Liver (tissue), 9 donors: ENCODE measurements around the gene TGFBR3. TPM values are rescaled to one million over a fixed set of nuclear protein-coding genes. Genes with fewer than 3 reads are reported as not detected.

Source experiments
- DNase-seq: peaks from one replicate; pipeline ENCODE4 v3.0.0-alpha.2; 2017; ENCODE audit warnings: low spot score
- H3K27ac ChIP-seq, 2 donors: one replicate each; pipeline ENCODE4 v1.7.0; 2013; ENCODE audit warnings: inconsistent platforms in 2 of 2, low read length in 2 of 2, control low read depth in 1 of 2, low read depth in 1 of 2, mild to moderate bottlenecking in 1 of 2
- H3K27me3 ChIP-seq, 4 donors: one replicate each; pipeline versions ENCODE4 v1.6.1 to v1.7.0; 2013; ENCODE audit warnings: low read length in 3 of 4, inconsistent platforms in 1 of 4, mild to moderate bottlenecking in 1 of 4, moderate library complexity in 1 of 4; ENCODE audit not compliant: control insufficient read depth in 4 of 4, insufficient read depth in 4 of 4
- H3K36me3 ChIP-seq, 4 donors: one replicate each; pipeline versions ENCODE4 v1.6.1 to v1.7.0; 2013; ENCODE audit warnings: low read length in 3 of 4, mild to moderate bottlenecking in 3 of 4, low read depth in 1 of 4, moderate library complexity in 1 of 4; ENCODE audit not compliant: control insufficient read depth in 4 of 4, insufficient read depth in 3 of 4
- H3K4me1 ChIP-seq, 4 donors: one replicate each; pipeline versions ENCODE4 v1.6.1 to v1.7.0; 2013; ENCODE audit warnings: low read length in 3 of 4, mild to moderate bottlenecking in 3 of 4, moderate library complexity in 1 of 4; ENCODE audit not compliant: control insufficient read depth in 4 of 4, insufficient read depth in 4 of 4
- H3K4me3 ChIP-seq, 3 donors: one replicate each; pipeline versions ENCODE4 v1.6.1 to v1.7.0; 2013; ENCODE audit warnings: low read length in 3 of 3, control low read depth in 1 of 3, low read depth in 1 of 3, mild to moderate bottlenecking in 1 of 3
- H3K9ac ChIP-seq, 2 donors: one replicate each; pipeline ENCODE4 v1.7.0; 2013; ENCODE audit warnings: low read length in 2 of 2, mild to moderate bottlenecking in 2 of 2, moderate library complexity in 2 of 2, control low read depth in 1 of 2, low read depth in 1 of 2
- H3K9me3 ChIP-seq, 4 donors: one replicate each; pipeline versions ENCODE4 v1.6.1 to v1.7.0; 2013; ENCODE audit warnings: low read length in 3 of 4; ENCODE audit not compliant: control insufficient read depth in 4 of 4
- EGR1 ChIP-seq, 2 donors: IDR thresholded peaks; 2 replicates each; pipeline ENCODE4 v1.6.1; 2016 to 2018; ENCODE audit warnings: antibody characterized with exemption in 2 of 2, low read depth in 2 of 2
- FOXA1 ChIP-seq: IDR thresholded peaks from 2 replicates; pipeline ENCODE4 v1.6.1; 2016; ENCODE audit warnings: antibody characterized with exemption
- FOXA2 ChIP-seq: IDR thresholded peaks from 2 replicates; pipeline ENCODE4 v1.6.1; 2016; ENCODE audit warnings: antibody characterized with exemption
- GABPA ChIP-seq, 2 donors: IDR thresholded peaks in 1 of 2; conservative IDR thresholded peaks in 1 of 2; 2 replicates each; pipeline ENCODE4 v1.6.1; 2016; ENCODE audit warnings: antibody characterized with exemption in 2 of 2, mild to moderate bottlenecking in 1 of 2, moderate library complexity in 1 of 2
- HNF4A ChIP-seq, 2 donors: conservative IDR thresholded peaks; 2 replicates each; pipeline ENCODE4 v1.6.1; 2016; ENCODE audit warnings: antibody characterized with exemption in 2 of 2, mild to moderate bottlenecking in 2 of 2
- HNF4G ChIP-seq: IDR thresholded peaks from 2 replicates; pipeline ENCODE4 v1.6.1; 2016; ENCODE audit warnings: antibody characterized with exemption
- JUND ChIP-seq, 2 donors: IDR thresholded peaks; 2 replicates each; pipeline ENCODE4 v1.6.1; 2016; ENCODE audit warnings: antibody characterized with exemption in 2 of 2
- NR2F2 ChIP-seq: IDR thresholded peaks from 2 replicates; pipeline ENCODE4 v1.6.1; 2016; ENCODE audit warnings: antibody characterized with exemption
- RAD21 ChIP-seq, 2 donors: IDR thresholded peaks; 2 replicates each; pipeline ENCODE4 v1.6.1; 2016; ENCODE audit warnings: antibody characterized with exemption in 2 of 2, mild to moderate bottlenecking in 2 of 2
- RXRA ChIP-seq, 2 donors: IDR thresholded peaks; 2 replicates each; pipeline ENCODE4 v1.6.1; 2017 to 2018; ENCODE audit warnings: antibody characterized with exemption in 2 of 2, mild to moderate bottlenecking in 1 of 2
- SP1 ChIP-seq: IDR thresholded peaks from 2 replicates; pipeline ENCODE4 v1.6.1; 2018; ENCODE audit warnings: antibody characterized with exemption, mild to moderate bottlenecking
- TAF1 ChIP-seq: conservative IDR thresholded peaks from 2 replicates; pipeline ENCODE4 v1.6.1; 2016; ENCODE audit warnings: antibody characterized with exemption, mild to moderate bottlenecking
- YY1 ChIP-seq: IDR thresholded peaks from 2 replicates; pipeline ENCODE4 v1.6.1; 2016; ENCODE audit warnings: antibody characterized with exemption, mild to moderate bottlenecking
- WGBS: extraction: QIAGEN DNeasy Blood & Tissue Kit; methylation state at CpG from one replicate; pipeline ENCODE4 v1.1.7; 2013; 5-methylcytosine and 5-hydroxymethylcytosine counted together
- polyA plus RNA-seq, 2 donors: library from polyadenylated mRNA; stranded (reverse) in 1 of 2; unstranded in 1 of 2; fragments of 200-250 nt in 1 of 2; fragments of >200 nt in 1 of 2; fragmentation: Nextera tagmentation in 1 of 2; extraction: Ambion mirVana in 1 of 2; gene quantifications; one replicate each; pipeline versions ENCODE4 v1.2.1 to v1.2.3, GENCODE V29; 2013 to 2015
- total RNA-seq, 2 donors: library from RNA; depleted of rRNA; stranded (reverse); fragments of >200 nt; gene quantifications; one replicate each; pipeline ENCODE4 v1.2.3, GENCODE V29; 2014
- TF ChIP-seq, protein P1 (sequence below): IDR thresholded peaks from 2 replicates; pipeline ENCODE4 v1.6.1; 2016; ENCODE audit warnings: antibody characterized with exemption
- TF ChIP-seq, protein P2 (sequence below): fragments of 150-350 bp; IDR thresholded peaks from 2 replicates; pipeline ENCODE4 v1.5.1; 2017; ENCODE audit warnings: improper control_type of control experiment, low read depth, low read length; ENCODE audit not compliant: missing input control
- TF ChIP-seq, protein P3 (sequence below): IDR thresholded peaks from 2 replicates; pipeline ENCODE4 v1.6.1; 2016; ENCODE audit warnings: antibody characterized with exemption
- TF ChIP-seq, protein P4 (sequence below): IDR thresholded peaks from 2 replicates; pipeline ENCODE4 v1.6.1; 2016; ENCODE audit warnings: antibody characterized with exemption, mild to moderate bottlenecking
- TF ChIP-seq, protein P5 (sequence below): IDR thresholded peaks from 2 replicates; pipeline ENCODE4 v1.6.1; 2016; ENCODE audit warnings: antibody characterized with exemption
- donor health status: healthy.
- donor health status: healthy.
- donor health status: healthy.
- donor health status: healthy.
- donor health status: healthy.

TGFBR3 gene
- total and polyA plus RNA-seq, 4 donors = 6.1 to 19.3 (median 9.9) TPM

DNA sequence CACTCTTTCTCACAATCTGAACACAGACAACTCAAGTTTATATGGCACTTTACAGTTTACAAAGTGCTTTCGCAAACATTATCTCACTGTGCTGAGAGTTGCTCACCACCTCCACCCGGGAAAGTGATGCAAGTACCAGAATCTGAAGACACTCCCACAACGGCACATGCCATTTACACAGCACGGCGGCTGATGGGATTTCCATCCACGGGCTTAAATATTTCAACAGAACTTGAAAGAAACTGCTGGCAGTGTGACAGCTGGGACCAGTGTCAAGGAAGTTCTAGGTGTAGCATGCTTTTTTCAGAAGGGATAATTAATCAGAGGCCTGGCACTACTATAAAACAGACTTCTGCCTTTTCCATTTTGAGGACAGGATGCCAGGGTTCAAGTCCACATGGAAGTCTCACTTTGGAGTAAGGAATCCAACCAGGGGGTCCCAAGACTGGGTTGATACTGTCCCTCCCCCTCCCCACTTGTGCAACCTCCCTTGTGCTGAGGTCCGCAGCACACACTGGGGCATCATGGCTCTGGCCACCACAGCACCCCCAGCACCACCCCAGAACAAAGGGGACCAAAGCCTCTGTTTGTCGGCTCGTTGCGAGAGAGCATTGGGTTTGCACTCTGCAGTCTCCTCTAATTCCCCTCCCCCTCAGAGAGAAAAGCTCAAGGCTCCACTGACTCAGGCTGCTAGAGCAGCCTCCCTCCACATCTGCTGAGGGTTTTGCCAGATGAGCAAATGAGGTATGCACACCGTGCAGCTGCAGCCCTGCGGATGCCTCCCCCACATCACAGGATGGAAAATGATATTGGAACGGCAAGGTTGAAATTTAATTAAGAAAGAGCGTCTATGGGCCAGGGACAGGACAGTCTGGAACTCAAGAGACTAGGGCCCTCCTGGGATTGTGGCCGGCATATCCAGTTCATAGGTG, 154.9 kb downstream of the TGFBR3 start:
- peaks cover 0 to 6% (median 3%) of the 10 kb centered on the region in 4 donors for H3K36me3 ChIP-seq
- H3K9me3 ChIP-seq = no peaks in the 10 kb centered on the region
- peaks cover 16 to 44% (median 30%) of the 10 kb centered on the region in 4 donors for H3K4me1 ChIP-seq
- H3K27me3 ChIP-seq = no peaks in the 10 kb centered on the region
- no peak overlapping the region for H3K4me3 ChIP-seq
- WGBS = 56% methylated on average over 15 of the region's 15 CpGs
- H3K27ac ChIP-seq = peak overlapping the region; percentile 46 to 70
- TF ChIP-seq JUND (IDR thresholded peaks at IDR 0.05) = peak; percentile 15 to 73
- peak; percentile 30 to 69 for TF ChIP-seq HNF4A (conservative IDR thresholded peaks at IDR 0.05)
- TF ChIP-seq SP1 = peak; percentile 45
- TF ChIP-seq GABPA (IDR thresholded peaks at IDR 0.05 in 1 of 2, conservative IDR thresholded peaks at IDR 0.05 in 1 of 2) = no peak
- TF ChIP-seq, protein P1, sequence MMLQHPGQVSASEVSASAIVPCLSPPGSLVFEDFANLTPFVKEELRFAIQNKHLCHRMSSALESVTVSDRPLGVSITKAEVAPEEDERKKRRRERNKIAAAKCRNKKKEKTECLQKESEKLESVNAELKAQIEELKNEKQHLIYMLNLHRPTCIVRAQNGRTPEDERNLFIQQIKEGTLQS = peak; percentile 86
- peak; percentile 30 for TF ChIP-seq YY1
- peak in 1 of 2 donors; percentile 78 for TF ChIP-seq EGR1 (IDR thresholded peaks at IDR 0.05; ENCODE audit: low read depth in 2 of 2)
- TF ChIP-seq, protein P2, sequence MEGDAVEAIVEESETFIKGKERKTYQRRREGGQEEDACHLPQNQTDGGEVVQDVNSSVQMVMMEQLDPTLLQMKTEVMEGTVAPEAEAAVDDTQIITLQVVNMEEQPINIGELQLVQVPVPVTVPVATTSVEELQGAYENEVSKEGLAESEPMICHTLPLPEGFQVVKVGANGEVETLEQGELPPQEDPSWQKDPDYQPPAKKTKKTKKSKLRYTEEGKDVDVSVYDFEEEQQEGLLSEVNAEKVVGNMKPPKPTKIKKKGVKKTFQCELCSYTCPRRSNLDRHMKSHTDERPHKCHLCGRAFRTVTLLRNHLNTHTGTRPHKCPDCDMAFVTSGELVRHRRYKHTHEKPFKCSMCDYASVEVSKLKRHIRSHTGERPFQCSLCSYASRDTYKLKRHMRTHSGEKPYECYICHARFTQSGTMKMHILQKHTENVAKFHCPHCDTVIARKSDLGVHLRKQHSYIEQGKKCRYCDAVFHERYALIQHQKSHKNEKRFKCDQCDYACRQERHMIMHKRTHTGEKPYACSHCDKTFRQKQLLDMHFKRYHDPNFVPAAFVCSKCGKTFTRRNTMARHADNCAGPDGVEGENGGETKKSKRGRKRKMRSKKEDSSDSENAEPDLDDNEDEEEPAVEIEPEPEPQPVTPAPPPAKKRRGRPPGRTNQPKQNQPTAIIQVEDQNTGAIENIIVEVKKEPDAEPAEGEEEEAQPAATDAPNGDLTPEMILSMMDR = no peak
- no peak for TF ChIP-seq TAF1
- no peak for TF ChIP-seq HNF4G
- TF ChIP-seq, protein P3, sequence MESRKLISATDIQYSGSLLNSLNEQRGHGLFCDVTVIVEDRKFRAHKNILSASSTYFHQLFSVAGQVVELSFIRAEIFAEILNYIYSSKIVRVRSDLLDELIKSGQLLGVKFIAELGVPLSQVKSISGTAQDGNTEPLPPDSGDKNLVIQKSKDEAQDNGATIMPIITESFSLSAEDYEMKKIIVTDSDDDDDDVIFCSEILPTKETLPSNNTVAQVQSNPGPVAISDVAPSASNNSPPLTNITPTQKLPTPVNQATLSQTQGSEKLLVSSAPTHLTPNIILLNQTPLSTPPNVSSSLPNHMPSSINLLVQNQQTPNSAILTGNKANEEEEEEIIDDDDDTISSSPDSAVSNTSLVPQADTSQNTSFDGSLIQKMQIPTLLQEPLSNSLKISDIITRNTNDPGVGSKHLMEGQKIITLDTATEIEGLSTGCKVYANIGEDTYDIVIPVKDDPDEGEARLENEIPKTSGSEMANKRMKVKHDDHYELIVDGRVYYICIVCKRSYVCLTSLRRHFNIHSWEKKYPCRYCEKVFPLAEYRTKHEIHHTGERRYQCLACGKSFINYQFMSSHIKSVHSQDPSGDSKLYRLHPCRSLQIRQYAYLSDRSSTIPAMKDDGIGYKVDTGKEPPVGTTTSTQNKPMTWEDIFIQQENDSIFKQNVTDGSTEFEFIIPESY = peak; percentile 70
- TF ChIP-seq, protein P4, sequence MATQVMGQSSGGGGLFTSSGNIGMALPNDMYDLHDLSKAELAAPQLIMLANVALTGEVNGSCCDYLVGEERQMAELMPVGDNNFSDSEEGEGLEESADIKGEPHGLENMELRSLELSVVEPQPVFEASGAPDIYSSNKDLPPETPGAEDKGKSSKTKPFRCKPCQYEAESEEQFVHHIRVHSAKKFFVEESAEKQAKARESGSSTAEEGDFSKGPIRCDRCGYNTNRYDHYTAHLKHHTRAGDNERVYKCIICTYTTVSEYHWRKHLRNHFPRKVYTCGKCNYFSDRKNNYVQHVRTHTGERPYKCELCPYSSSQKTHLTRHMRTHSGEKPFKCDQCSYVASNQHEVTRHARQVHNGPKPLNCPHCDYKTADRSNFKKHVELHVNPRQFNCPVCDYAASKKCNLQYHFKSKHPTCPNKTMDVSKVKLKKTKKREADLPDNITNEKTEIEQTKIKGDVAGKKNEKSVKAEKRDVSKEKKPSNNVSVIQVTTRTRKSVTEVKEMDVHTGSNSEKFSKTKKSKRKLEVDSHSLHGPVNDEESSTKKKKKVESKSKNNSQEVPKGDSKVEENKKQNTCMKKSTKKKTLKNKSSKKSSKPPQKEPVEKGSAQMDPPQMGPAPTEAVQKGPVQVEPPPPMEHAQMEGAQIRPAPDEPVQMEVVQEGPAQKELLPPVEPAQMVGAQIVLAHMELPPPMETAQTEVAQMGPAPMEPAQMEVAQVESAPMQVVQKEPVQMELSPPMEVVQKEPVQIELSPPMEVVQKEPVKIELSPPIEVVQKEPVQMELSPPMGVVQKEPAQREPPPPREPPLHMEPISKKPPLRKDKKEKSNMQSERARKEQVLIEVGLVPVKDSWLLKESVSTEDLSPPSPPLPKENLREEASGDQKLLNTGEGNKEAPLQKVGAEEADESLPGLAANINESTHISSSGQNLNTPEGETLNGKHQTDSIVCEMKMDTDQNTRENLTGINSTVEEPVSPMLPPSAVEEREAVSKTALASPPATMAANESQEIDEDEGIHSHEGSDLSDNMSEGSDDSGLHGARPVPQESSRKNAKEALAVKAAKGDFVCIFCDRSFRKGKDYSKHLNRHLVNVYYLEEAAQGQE = peak; percentile 62
- peak; percentile 65 for TF ChIP-seq FOXA2
- TF ChIP-seq, protein P5, sequence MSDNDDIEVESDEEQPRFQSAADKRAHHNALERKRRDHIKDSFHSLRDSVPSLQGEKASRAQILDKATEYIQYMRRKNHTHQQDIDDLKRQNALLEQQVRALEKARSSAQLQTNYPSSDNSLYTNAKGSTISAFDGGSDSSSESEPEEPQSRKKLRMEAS = peak; percentile 77
- TF ChIP-seq FOXA1 = peak; percentile 36
- TF ChIP-seq NR2F2 = no peak
- TF ChIP-seq RAD21 (IDR thresholded peaks at IDR 0.05) = peak; percentile 43 to 49
- peak in 1 of 2 donors; percentile 88 for TF ChIP-seq RXRA (IDR thresholded peaks at IDR 0.05)
- no peak for DNase-seq
- no peak overlapping the region for H3K9ac ChIP-seq
